Kidney (tissue), 14 donors: ENCODE measurements around the gene SCCPDH. TPM values are rescaled to one million over a fixed set of nuclear protein-coding genes. Genes with fewer than 3 reads are reported as not detected.

ENCODE experiments used
- DNase-seq, 5 donors: peaks; one replicate each; pipeline ENCODE4 v3.0.0-alpha.2; 2013 to 2020
- FAIRE-seq: peaks from 2 replicates; lab custom pipeline; 2012; peaks lifted over from hg19 to GRCh38; lab: Jason Lieb, UNC
- H3K27ac ChIP-seq, 2 donors: one replicate each; pipeline ENCODE4 v1.7.0; 2013; ENCODE audit warnings: low read depth in 2 of 2, low read length in 2 of 2, inconsistent platforms in 1 of 2
- H3K27me3 ChIP-seq: one replicate; pipeline ENCODE4 v1.7.1; 2013; ENCODE audit warnings: low read length, inconsistent platforms; ENCODE audit not compliant: control insufficient read depth, insufficient read depth
- H3K36me3 ChIP-seq, 3 donors: one replicate each; pipeline versions ENCODE4 v1.7.0 to v1.7.1; 2013; ENCODE audit warnings: low read length in 3 of 3, control low read depth in 1 of 3, inconsistent platforms in 1 of 3; ENCODE audit not compliant: insufficient read depth in 3 of 3, control insufficient read depth in 2 of 3
- H3K4me1 ChIP-seq, 3 donors: one replicate each; pipeline versions ENCODE4 v1.7.0 to v1.7.1; 2013; ENCODE audit warnings: low read length in 3 of 3, inconsistent platforms in 1 of 3, low read depth in 1 of 3; ENCODE audit not compliant: control insufficient read depth in 2 of 3, insufficient read depth in 2 of 3
- H3K4me3 ChIP-seq, 3 donors: one replicate each; pipeline versions ENCODE4 v1.7.0 to v1.8.1; 2013; ENCODE audit warnings: low read length in 3 of 3, control low read depth in 1 of 3, inconsistent platforms in 1 of 3
- H3K9ac ChIP-seq, 3 donors: one replicate each; pipeline versions ENCODE4 v1.7.0 to v1.7.1; 2013; ENCODE audit warnings: low read length in 3 of 3, control low read depth in 1 of 3, inconsistent platforms in 1 of 3
- H3K9me3 ChIP-seq, 3 donors: one replicate each; pipeline versions ENCODE4 v1.7.0 to v1.7.1; 2013; ENCODE audit warnings: low read length in 3 of 3, control low read depth in 1 of 3, inconsistent platforms in 1 of 3; ENCODE audit not compliant: control insufficient read depth in 2 of 3, insufficient read depth in 1 of 3
- CTCF ChIP-seq: IDR thresholded peaks from 3 replicates; pipeline ENCODE4 v1.5.1; 2012; ENCODE audit warnings: mild to moderate bottlenecking, moderate library complexity, borderline replicate concordance; ENCODE audit not compliant: insufficient read depth; ENCODE audit errors: extremely low read depth
- intact Hi-C: fragments of 100-400 bp; cut with DNase I; formaldehyde crosslinking; loops from one replicate; pipeline ENCODE4 v1.11.1; 2022
- polyA plus RNA-seq: library from polyadenylated mRNA; stranded (reverse); fragments of 350-450 nt; fragmentation: Illumina TruSeq; extraction: RNeasy Lipid Tissue Mini Kit (QIAGEN cat#74804); gene quantifications from one replicate; pipeline ENCODE4 v1.2.3, GENCODE V29; 2014; ENCODE audit warnings: low read depth, low replicate concordance; ENCODE audit not compliant: insufficient read depth
- total RNA-seq: library from RNA; stranded (reverse); fragmentation: NEBNext Ultra II Directional; extraction: Animal tissue kit (Norgen Biotek cat#: 25700); gene quantifications from one replicate; pipeline ENCODE4 v1.2.1, GENCODE V29; 2021
- donor health status: control.
- donor health status: control.
- donor health status: control.
- donor health status: control.
- donor health status: control.
- donor health status: DM: yes; HTN: yes; CAD: no.
- donor health status: Normal renal cell carcinoma (clear cell type).

Gene SCCPDH
- total and polyA plus RNA-seq, 2 donors from 2014 or later = 37.2 to 48.6 TPM

- no peak overlapping the region for H3K9ac ChIP-seq
- H3K4me1 ChIP-seq = no peaks in the 10 kb centered on the region
- no peaks in the 10 kb centered on the region for H3K9me3 ChIP-seq
- FAIRE-seq (no peak), DNase-seq (no peak)
- intact Hi-C loops = no loop called here
- H3K27ac ChIP-seq = no peak overlapping the region
- H3K27me3 ChIP-seq = no peaks in the 10 kb centered on the region
- H3K36me3 ChIP-seq = no peaks in the 10 kb centered on the region
- H3K4me3 ChIP-seq = no peak overlapping the region
- no peak for TF ChIP-seq CTCF
These were observed 90.7 kb downstream of the SCCPDH start for GRCh38 chr1:246814890-246815289.

GRCh38 chr1:246815693-246816270 lies 91.6 kb downstream of the SCCPDH start:
- H3K4me1 ChIP-seq = no peaks in the 10 kb centered on the region
- FAIRE-seq (no peak), DNase-seq (peak in 1 of 5 donors; percentile 28)
- no peak overlapping the region for H3K27ac ChIP-seq
- TF ChIP-seq CTCF = no peak
- H3K36me3 ChIP-seq = no peaks in the 10 kb centered on the region
- H3K9me3 ChIP-seq = no peaks in the 10 kb centered on the region
- intact Hi-C loops = no loop called here
- H3K27me3 ChIP-seq = no peaks in the 10 kb centered on the region
- no peak overlapping the region for H3K9ac ChIP-seq
- H3K4me3 ChIP-seq = no peak overlapping the region

Other genes with a start within 250 kb of the SCCPDH start
- 23.9 TPM for gene SMYD3, start 217.1 kb upstream of the SCCPDH start, total RNA-seq
- gene SMYD3, start 217.1 kb upstream of the SCCPDH start, polyA plus RNA-seq = 23.3 TPM
- 10.8 TPM for gene TFB2M, start 158.1 kb upstream of the SCCPDH start, total RNA-seq
- gene TFB2M, start 158.1 kb upstream of the SCCPDH start, polyA plus RNA-seq = 14.7 TPM
- gene CNST, start 158.0 kb upstream of the SCCPDH start, total RNA-seq = 24.1 TPM
- 5.6 TPM for gene CNST, start 158.0 kb upstream of the SCCPDH start, polyA plus RNA-seq
- gene AHCTF1, start 207.5 kb downstream of the SCCPDH start, total RNA-seq = 30.1 TPM
- 5.2 TPM for gene AHCTF1, start 207.5 kb downstream of the SCCPDH start, polyA plus RNA-seq